ENCODE data around the gene PABPN1. TPM values are rescaled to one million over a fixed set of nuclear protein-coding genes. Genes with fewer than 3 reads are reported as not detected.

Gene PABPN1
- total and polyA plus RNA-seq, 9 of the 15 experiments (the other 6 are each of a cell fraction or from before 2014, with no cell fraction given) = 32.6 to 388 (median 178) TPM

GRCh38 chr14:23301969-23302289 lies 19.3 kb upstream of the PABPN1 start (continued):
- no peak for TF ChIP-seq DEAF1 (CRISPR knock-in tag; IDR thresholded peaks at IDR 0.05)
- TF ChIP-seq ZNF431 (CRISPR knock-in tag; IDR thresholded peaks at IDR 0.05) = 0 out of 2 replicates have a peak, but pooled peaks have one; percentile 67
- no peak for TF ChIP-seq SIX5 (IDR thresholded peaks at IDR 0.05; ENCODE audit: borderline replicate concordance in 1 of 2, insufficient read depth in 1 of 2, low read depth in 1 of 2, low read length in 2 of 2)
- no peak for TF ChIP-seq BRF2 (IDR thresholded peaks at IDR 0.05; ENCODE audit: borderline replicate concordance, insufficient read depth, insufficient read length)
- no peak for TF ChIP-seq CHD1 (IDR thresholded peaks at IDR 0.05; ENCODE audit: low read length)
- TF ChIP-seq MBD2 (IDR thresholded peaks at IDR 0.05; ENCODE audit: borderline replicate concordance, low read depth) = no peak
- TF ChIP-seq RNF219 (CRISPR knock-in tag; IDR thresholded peaks at IDR 0.05) = no peak
- TF ChIP-seq XRCC5 (IDR thresholded peaks at IDR 0.05; ENCODE audit: low read depth, low read length) = no peak
- TF ChIP-seq CHD4 (IDR thresholded peaks at IDR 0.05; ENCODE audit: insufficient read depth, insufficient replicate concordance, low read depth, low read length, poor library complexity, severe bottlenecking) = no peak
- TF ChIP-seq MYC (IDR thresholded peaks at IDR 0.05; ENCODE audit: low read depth, low read length) = peak; percentile 39; the same call in 1 of the 2 replicates
- peak; percentile 73; the same call in 1 of the 2 replicates for TF ChIP-seq MYC (CRISPR knock-in tag; IDR thresholded peaks at IDR 0.05; ENCODE audit: borderline replicate concordance, low read depth)
- TF ChIP-seq IFI16 (CRISPR knock-in tag; IDR thresholded peaks at IDR 0.05) = no peak
- TF ChIP-seq PRDM10 (IDR thresholded peaks at IDR 0.05; ENCODE audit: partially characterized antibody) = no peak
- TF ChIP-seq ETV5 (CRISPR knock-in tag; IDR thresholded peaks at IDR 0.05; ENCODE audit: low read depth) = no peak
- no peak for TF ChIP-seq MCM7 (IDR thresholded peaks at IDR 0.05)
- TF ChIP-seq BHLHE40 (IDR thresholded peaks at IDR 0.05; ENCODE audit: low read length) = no peak; the same call in 1 of the 2 replicates
- TF ChIP-seq NR2C1 (IDR thresholded peaks at IDR 0.05) = no peak
- no peak for TF ChIP-seq NR2C1 (tag; IDR thresholded peaks at IDR 0.05)
- TF ChIP-seq BACH1 (tag; IDR thresholded peaks at IDR 0.05) = no peak
- no peak for TF ChIP-seq ZNF445 (CRISPR knock-in tag; IDR thresholded peaks at IDR 0.05; ENCODE audit: low read depth)
- TF ChIP-seq KDM1A (IDR thresholded peaks at IDR 0.05) = no peak
- TF ChIP-seq SMC3 (conservative IDR thresholded peaks at IDR 0.05; ENCODE audit: insufficient read depth, low read depth, low read length) = no peak

Measured in K562 (cell line).